HepG2 (cell line): ENCODE measurements around the gene CLIC5. TPM values are rescaled to one million over a fixed set of nuclear protein-coding genes. Genes with fewer than 3 reads are reported as not detected.

Experiments used
- ATAC-seq: fragments of 200-7000 bp; cut with Tn5 transposase; 3 replicates; pipeline ENCODE4 v1.9.1; 2020; ENCODE audit warnings: mild to moderate bottlenecking, moderate library complexity
- BruUV-seq: library from RNA; stranded (reverse); fragments of 400-500 nt; replicated peaks from 2 replicates; lab custom pipeline; 2021; lab: Mats Ljungman, UMichigan
- CTCF ChIA-PET: fragments of 300-600 bp; formaldehyde crosslinking; extraction: SDS; loops from one replicate; lab custom pipeline; 2021; ENCODE audit warnings: low total read pairs, inconsistent platforms, low intra/inter-chr PET ratio; lab: Yijun Ruan, JAX
- POLR2A ChIA-PET: fragments of 350-600 bp; sonication (Branson Sonifier 250); formaldehyde crosslinking; loops from one replicate; lab custom pipeline; 2020; ENCODE audit warnings: antibody characterized with exemption, inconsistent platforms; lab: Yijun Ruan, JAX
- DNase-seq: peaks from one replicate; pipeline ENCODE4 v3.0.0-alpha.2; 2015; ENCODE audit warnings: low spot score
- FAIRE-seq: peaks from 3 replicates; lab custom pipeline; 2011; peaks lifted over from hg19 to GRCh38; lab: Jason Lieb, UNC
- H2AFZ ChIP-seq: one replicate; pipeline ENCODE4 v1.6.1; 2011; ENCODE audit warnings: low read length, inconsistent platforms
- H3K27ac ChIP-seq: fragments of 300-600 bp; 3 replicates; pipeline ENCODE4 v1.8.0; 2011; ENCODE audit warnings: mixed run types, mild to moderate bottlenecking, mixed read lengths, low read length, inconsistent platforms; ENCODE audit not compliant: insufficient read depth; ENCODE audit errors: extremely low read length
- H3K27me3 ChIP-seq, 2 experiments: fragments of 200-600 bp in 1 of 2; 2 replicates in 1 of 2; 3 replicates in 1 of 2; pipeline versions ENCODE4 v1.6.0 to v1.8.0; 2011; ENCODE audit warnings: low read length in 2 of 2, mild to moderate bottlenecking in 2 of 2, moderate library complexity in 2 of 2, inconsistent platforms in 1 of 2; ENCODE audit not compliant: insufficient read depth in 2 of 2, control insufficient read depth in 1 of 2
- H3K36me3 ChIP-seq, 2 experiments: fragments of 200-600 bp in 1 of 2; replicated peaks in 1 of 2; 2 replicates in 1 of 2; 3 replicates in 1 of 2; pipeline versions ENCODE4 v1.5.1 to v1.8.0; 2011; ENCODE audit warnings: low read length in 2 of 2, inconsistent platforms in 1 of 2; ENCODE audit not compliant: insufficient read depth in 2 of 2, control insufficient read depth in 1 of 2
- H3K4me1 ChIP-seq: 2 replicates; pipeline ENCODE4 v1.5.1; 2012; ENCODE audit warnings: low read length, inconsistent platforms; ENCODE audit not compliant: insufficient read depth
- H3K4me2 ChIP-seq: 2 replicates; pipeline ENCODE4 v1.6.0; 2011; ENCODE audit warnings: low read depth, low read length, inconsistent platforms
- H3K4me3 ChIP-seq, 3 experiments: fragments of 200-600 bp in 1 of 3; sonication (generic), shearing (Covaris generic) in 1 of 3; replicated peaks in 1 of 3; 2 replicates each; pipeline ENCODE4 v1.5.1; 2011 to 2016; ENCODE audit warnings: low read length in 3 of 3, inconsistent platforms in 2 of 3, low read depth in 2 of 3, mild to moderate bottlenecking in 2 of 3, control low read depth in 1 of 3, mixed read lengths in 1 of 3; ENCODE audit not compliant: insufficient read depth in 1 of 3
- H3K79me2 ChIP-seq: one replicate; pipeline ENCODE4 v1.6.1; 2011; ENCODE audit warnings: low read length, inconsistent platforms; ENCODE audit not compliant: insufficient read depth
- H3K9ac ChIP-seq: 2 replicates; pipeline ENCODE4 v1.6.0; 2011; ENCODE audit warnings: mild to moderate bottlenecking, low read depth, low read length, inconsistent platforms; ENCODE audit not compliant: insufficient read depth
- H3K9me3 ChIP-seq: 2 replicates; pipeline ENCODE4 v1.5.1; 2012; ENCODE audit warnings: mild to moderate bottlenecking, low read length
- H4K20me1 ChIP-seq: 2 replicates; pipeline ENCODE4 v1.6.0; 2011; ENCODE audit warnings: inconsistent platforms, mild to moderate bottlenecking, low read length, moderate library complexity; ENCODE audit not compliant: insufficient read depth
- NFE2 ChIP-seq: sonication (generic); formaldehyde crosslinking; IDR thresholded peaks from 2 replicates; pipeline ENCODE4 v1.4.0; 2020; ENCODE audit warnings: missing genetic modification reagents
- POGZ ChIP-seq: sonication (generic); formaldehyde crosslinking; IDR thresholded peaks from 2 replicates; pipeline ENCODE4 v1.4.0; 2020; ENCODE audit warnings: mild to moderate bottlenecking, missing genetic modification reagents
- ZKSCAN8 ChIP-seq: IDR thresholded peaks from 2 replicates; pipeline ENCODE4 v1.6.1; 2016; ENCODE audit warnings: borderline replicate concordance, missing genetic modification reagents, missing compliant biosample characterization
- ZMAT3 ChIP-seq: sonication (generic); formaldehyde crosslinking; conservative IDR thresholded peaks from 2 replicates; pipeline ENCODE4 v1.7.0; 2021; ENCODE audit warnings: missing genetic modification reagents
- ZNF891 ChIP-seq: sonication (generic); formaldehyde crosslinking; IDR thresholded peaks from 2 replicates; pipeline ENCODE4 v1.5.0; 2020; ENCODE audit warnings: mild to moderate bottlenecking, missing genetic modification reagents
- ZSCAN9 ChIP-seq: IDR thresholded peaks from 2 replicates; pipeline ENCODE4 v1.6.1; 2016; ENCODE audit warnings: borderline replicate concordance
- WGBS: methylation state at CpG from one replicate; pipeline ENCODE4 v1.1.6; 2017; ENCODE audit warnings: low lambda C conversion rate; 5-methylcytosine and 5-hydroxymethylcytosine counted together
- in situ Hi-C: cut with HindIII; loops from 2 replicates; pipeline ENCODE4 v1.10.0; 2017; ENCODE audit warnings: low pct_unique_long_range_greater_than_20kb; ENCODE audit not compliant: extremely low pct_ligation_motif_present
- intact Hi-C: fragments of 100-400 bp; cut with micrococcal nuclease; formaldehyde crosslinking; loops from one replicate; pipeline ENCODE4 v1.10.0; 2022; ENCODE audit not compliant: unreplicated experiment
- polyA plus RNA-seq, 8 experiments: library from polyadenylated mRNA; depleted of rRNA in 3 of 8; stranded (reverse) in 7 of 8; unstranded in 1 of 8; fragments of >200 nt; fragmentation: Illumina TruSeq in 4 of 8; extraction: Trizol in 4 of 8; gene quantifications; 2 replicates each; pipeline versions ENCODE4 v1.2.1 to v1.2.3, GENCODE V29; 2011 to 2016; ENCODE audit warnings: low read depth in 4 of 8, missing spikeins in 1 of 8, mixed read lengths in 1 of 8; ENCODE audit not compliant: insufficient read depth in 1 of 8
- total RNA-seq, 5 experiments: library from RNA; depleted of rRNA; stranded (reverse); fragments of >200 nt; fragmentation: Illumina TruSeq; extraction: Trizol; gene quantifications; 2 replicates each; pipeline ENCODE4 v1.2.3, GENCODE V29; 2016; ENCODE audit warnings: low read depth in 1 of 5
- TF ChIP-seq, protein P1 (sequence below): IDR thresholded peaks from 2 replicates; pipeline ENCODE4 v1.6.1; 2016; ENCODE audit warnings: control low read depth
- TF ChIP-seq, protein P2 (sequence below): sonication (generic); formaldehyde crosslinking; IDR thresholded peaks from 2 replicates; pipeline ENCODE4 v1.9.0; 2021; ENCODE audit warnings: mild to moderate bottlenecking, missing genetic modification reagents

CLIC5 gene
- total and polyA plus RNA-seq, 2 of the 13 experiments (the other 11 are each of a cell fraction or from before 2014, with no cell fraction given), result not detected

DNA sequence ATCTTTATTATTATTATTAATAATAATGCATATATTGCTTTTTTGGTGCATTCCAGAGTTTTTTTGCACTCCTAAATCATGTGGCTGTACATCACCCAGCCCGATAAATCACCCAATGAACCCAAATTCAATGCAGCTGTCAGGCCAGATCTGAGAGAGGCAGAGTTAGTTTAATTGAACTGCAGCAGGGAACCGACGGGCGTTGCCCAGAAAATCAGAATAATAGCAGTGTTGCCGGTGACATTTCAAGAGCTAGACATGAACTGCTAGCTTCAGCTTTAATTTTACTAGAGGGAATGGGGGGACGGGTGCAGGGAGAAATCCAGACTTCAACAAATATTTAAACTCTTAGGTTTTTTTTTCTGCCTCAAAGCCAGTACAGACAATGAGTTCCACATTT is 135.0 kb downstream of the CLIC5 start:
- WGBS, result 38% methylated on average over 6 of the region's 6 CpGs
- Histone ChIP-seq H3K27ac (no peak overlapping the region), H3K36me3 (no peaks in the 10 kb centered on the region), H3K4me1 (peaks cover 13% of the 10 kb centered on the region), H3K79me2 (no peaks in the 10 kb centered on the region), H3K9ac (no peak overlapping the region), H2AFZ (no peak overlapping the region), H3K9me3 (no peaks in the 10 kb centered on the region), H3K27me3 (peaks cover 0 to 2% of the 10 kb centered on the region in 2 experiments; a peak in 1 of 5 replicates), H3K4me3 (no peak overlapping the region), H3K4me2 (no peak overlapping the region), H4K20me1 (no peaks in the 10 kb centered on the region)
- DNase-seq (no peak), ATAC-seq (no peak), FAIRE-seq (no peak)
- in situ Hi-C loops (no loop called here), intact Hi-C loops (no loop called here)
- BruUV-seq, result no TSS peak
- ChIA-PET POLR2A (no interaction called here), CTCF (no interaction called here)
- TF ChIP-seq, protein P1, sequence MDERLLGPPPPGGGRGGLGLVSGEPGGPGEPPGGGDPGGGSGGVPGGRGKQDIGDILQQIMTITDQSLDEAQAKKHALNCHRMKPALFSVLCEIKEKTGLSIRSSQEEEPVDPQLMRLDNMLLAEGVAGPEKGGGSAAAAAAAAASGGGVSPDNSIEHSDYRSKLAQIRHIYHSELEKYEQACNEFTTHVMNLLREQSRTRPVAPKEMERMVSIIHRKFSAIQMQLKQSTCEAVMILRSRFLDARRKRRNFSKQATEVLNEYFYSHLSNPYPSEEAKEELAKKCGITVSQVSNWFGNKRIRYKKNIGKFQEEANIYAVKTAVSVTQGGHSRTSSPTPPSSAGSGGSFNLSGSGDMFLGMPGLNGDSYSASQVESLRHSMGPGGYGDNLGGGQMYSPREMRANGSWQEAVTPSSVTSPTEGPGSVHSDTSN, result no peak
- TF ChIP-seq, protein P2, sequence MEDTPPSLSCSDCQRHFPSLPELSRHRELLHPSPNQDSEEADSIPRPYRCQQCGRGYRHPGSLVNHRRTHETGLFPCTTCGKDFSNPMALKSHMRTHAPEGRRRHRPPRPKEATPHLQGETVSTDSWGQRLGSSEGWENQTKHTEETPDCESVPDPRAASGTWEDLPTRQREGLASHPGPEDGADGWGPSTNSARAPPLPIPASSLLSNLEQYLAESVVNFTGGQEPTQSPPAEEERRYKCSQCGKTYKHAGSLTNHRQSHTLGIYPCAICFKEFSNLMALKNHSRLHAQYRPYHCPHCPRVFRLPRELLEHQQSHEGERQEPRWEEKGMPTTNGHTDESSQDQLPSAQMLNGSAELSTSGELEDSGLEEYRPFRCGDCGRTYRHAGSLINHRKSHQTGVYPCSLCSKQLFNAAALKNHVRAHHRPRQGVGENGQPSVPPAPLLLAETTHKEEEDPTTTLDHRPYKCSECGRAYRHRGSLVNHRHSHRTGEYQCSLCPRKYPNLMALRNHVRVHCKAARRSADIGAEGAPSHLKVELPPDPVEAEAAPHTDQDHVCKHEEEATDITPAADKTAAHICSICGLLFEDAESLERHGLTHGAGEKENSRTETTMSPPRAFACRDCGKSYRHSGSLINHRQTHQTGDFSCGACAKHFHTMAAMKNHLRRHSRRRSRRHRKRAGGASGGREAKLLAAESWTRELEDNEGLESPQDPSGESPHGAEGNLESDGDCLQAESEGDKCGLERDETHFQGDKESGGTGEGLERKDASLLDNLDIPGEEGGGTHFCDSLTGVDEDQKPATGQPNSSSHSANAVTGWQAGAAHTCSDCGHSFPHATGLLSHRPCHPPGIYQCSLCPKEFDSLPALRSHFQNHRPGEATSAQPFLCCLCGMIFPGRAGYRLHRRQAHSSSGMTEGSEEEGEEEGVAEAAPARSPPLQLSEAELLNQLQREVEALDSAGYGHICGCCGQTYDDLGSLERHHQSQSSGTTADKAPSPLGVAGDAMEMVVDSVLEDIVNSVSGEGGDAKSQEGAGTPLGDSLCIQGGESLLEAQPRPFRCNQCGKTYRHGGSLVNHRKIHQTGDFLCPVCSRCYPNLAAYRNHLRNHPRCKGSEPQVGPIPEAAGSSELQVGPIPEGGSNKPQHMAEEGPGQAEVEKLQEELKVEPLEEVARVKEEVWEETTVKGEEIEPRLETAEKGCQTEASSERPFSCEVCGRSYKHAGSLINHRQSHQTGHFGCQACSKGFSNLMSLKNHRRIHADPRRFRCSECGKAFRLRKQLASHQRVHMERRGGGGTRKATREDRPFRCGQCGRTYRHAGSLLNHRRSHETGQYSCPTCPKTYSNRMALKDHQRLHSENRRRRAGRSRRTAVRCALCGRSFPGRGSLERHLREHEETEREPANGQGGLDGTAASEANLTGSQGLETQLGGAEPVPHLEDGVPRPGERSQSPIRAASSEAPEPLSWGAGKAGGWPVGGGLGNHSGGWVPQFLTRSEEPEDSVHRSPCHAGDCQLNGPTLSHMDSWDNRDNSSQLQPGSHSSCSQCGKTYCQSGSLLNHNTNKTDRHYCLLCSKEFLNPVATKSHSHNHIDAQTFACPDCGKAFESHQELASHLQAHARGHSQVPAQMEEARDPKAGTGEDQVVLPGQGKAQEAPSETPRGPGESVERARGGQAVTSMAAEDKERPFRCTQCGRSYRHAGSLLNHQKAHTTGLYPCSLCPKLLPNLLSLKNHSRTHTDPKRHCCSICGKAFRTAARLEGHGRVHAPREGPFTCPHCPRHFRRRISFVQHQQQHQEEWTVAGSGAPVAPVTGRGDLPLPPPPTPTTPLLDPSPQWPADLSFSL, result no peak
- TF ChIP-seq ZMAT3 (CRISPR knock-in tag), result no peak
- TF ChIP-seq POGZ (CRISPR knock-in tag), result no peak
- no peak for TF ChIP-seq ZSCAN9 (CRISPR knock-in tag)
- no peak for TF ChIP-seq NFE2 (CRISPR knock-in tag)
- TF ChIP-seq ZNF891 (CRISPR knock-in tag), result no peak
- TF ChIP-seq ZKSCAN8 (CRISPR knock-in tag), result no peak
